HEK293 (cell line): ENCODE data around the gene HPSE2.

Source experiments
- CTCF ChIA-PET: fragments of 350-600 bp; formaldehyde crosslinking; extraction: SDS; loops from one replicate; lab custom pipeline; 2021; ENCODE audit warnings: antibody characterized with exemption; lab: Yijun Ruan, JAX
- POLR2A ChIA-PET: fragments of 300-600 bp; formaldehyde crosslinking; extraction: SDS; loops from one replicate; lab custom pipeline; 2020; ENCODE audit warnings: antibody characterized with exemption, inconsistent platforms; lab: Yijun Ruan, JAX
- H3K27ac ChIP-seq: fragments of 200-500 bp; sonication (Bioruptor generic); 2 replicates; pipeline ENCODE4 v1.5.1; 2014; ENCODE audit warnings: low read depth, low read length, control low read depth, inconsistent platforms; ENCODE audit errors: extremely low read depth
- H3K36me3 ChIP-seq, 2 experiments: fragments of 200-500 bp in 1 of 2; sonication (Bioruptor generic) in 1 of 2; 1 replicate in 1 of 2; 2 replicates in 1 of 2; pipeline ENCODE4 v1.5.1; 2014 to 2017; ENCODE audit warnings: inconsistent platforms in 2 of 2, low read length in 2 of 2; ENCODE audit not compliant: control insufficient read depth in 2 of 2, insufficient read depth in 1 of 2
- H3K4me1 ChIP-seq: fragments of 200-500 bp; sonication (Bioruptor generic); 2 replicates; pipeline ENCODE4 v1.5.1; 2014; ENCODE audit warnings: mild to moderate bottlenecking, low read length, inconsistent platforms; ENCODE audit not compliant: control insufficient read depth, insufficient read depth
- H3K4me3 ChIP-seq: 2 replicates; pipeline ENCODE4 v1.5.1; 2011; ENCODE audit warnings: low read depth, mild to moderate bottlenecking, control low read depth, low read length, moderate library complexity
- H3K9me3 ChIP-seq: fragments of 200-500 bp; sonication (Bioruptor generic); 2 replicates; pipeline ENCODE4 v1.5.1; 2014; ENCODE audit warnings: low read depth, low read length, inconsistent platforms; ENCODE audit not compliant: control insufficient read depth, insufficient read depth
- MEIS1 ChIP-seq: sonication (generic); formaldehyde crosslinking; IDR thresholded peaks from 2 replicates; pipeline ENCODE4 v1.8.1; 2022; ENCODE audit warnings: missing genetic modification reagents, mild to moderate bottlenecking, borderline replicate concordance
- MYNN ChIP-seq: fragments of 450-650 bp; formaldehyde crosslinking; IDR thresholded peaks from 2 replicates; pipeline ENCODE4 v1.5.1; 2016; ENCODE audit warnings: missing biosample characterization, missing genetic modification characterization, borderline replicate concordance
- PBX3 ChIP-seq: sonication (generic); formaldehyde crosslinking; IDR thresholded peaks from 2 replicates; pipeline ENCODE4 v1.8.1; 2022; ENCODE audit warnings: mild to moderate bottlenecking, moderate library complexity, missing genetic modification reagents
- REPIN1 ChIP-seq: fragments of 450-650 bp; formaldehyde crosslinking; IDR thresholded peaks from 2 replicates; pipeline ENCODE4 v1.5.1; 2017; ENCODE audit warnings: missing biosample characterization, missing genetic modification characterization, low read depth
- TSHZ1 ChIP-seq: fragments of 450-650 bp; formaldehyde crosslinking; IDR thresholded peaks from 2 replicates; pipeline ENCODE4 v1.5.1; 2016; ENCODE audit warnings: missing biosample characterization, missing genetic modification characterization, borderline replicate concordance
- ZBTB10 ChIP-seq: fragments of 450-650 bp; formaldehyde crosslinking; IDR thresholded peaks from 2 replicates; pipeline ENCODE4 v1.5.1; 2016; ENCODE audit warnings: missing biosample characterization, missing genetic modification characterization
- ZNF133 ChIP-seq: fragments of 450-650 bp; formaldehyde crosslinking; IDR thresholded peaks from 2 replicates; pipeline ENCODE4 v1.5.1; 2016; ENCODE audit warnings: missing biosample characterization, missing genetic modification characterization
- ZNF366 ChIP-seq: fragments of 450-650 bp; formaldehyde crosslinking; conservative IDR thresholded peaks from 2 replicates; pipeline ENCODE4 v1.5.1; 2016; ENCODE audit warnings: missing biosample characterization, missing genetic modification characterization
- ZNF660 ChIP-seq: fragments of 450-650 bp; IDR thresholded peaks from 2 replicates; pipeline ENCODE4 v1.5.1; 2018; ENCODE audit warnings: missing biosample characterization, mild to moderate bottlenecking, missing genetic modification characterization
- ZNF670 ChIP-seq: fragments of 450-650 bp; formaldehyde crosslinking; IDR thresholded peaks from 2 replicates; pipeline ENCODE4 v1.5.1; 2016; ENCODE audit warnings: missing biosample characterization, missing genetic modification characterization, low read depth
- ZXDB ChIP-seq: fragments of 450-650 bp; formaldehyde crosslinking; IDR thresholded peaks from 2 replicates; pipeline ENCODE4 v1.5.1; 2016; ENCODE audit warnings: missing biosample characterization, missing genetic modification characterization

The HPSE2 gene

GRCh38 chr10:98817396-98817795 is 418.3 kb downstream of the HPSE2 start (continued):
- no peak for TF ChIP-seq TSHZ1
- no peak for TF ChIP-seq ZNF133 (tag by site-specific recombination)
- TF ChIP-seq MYNN (tag by site-specific recombination), result no peak
- TF ChIP-seq ZNF670 (tag by site-specific recombination), result no peak
- TF ChIP-seq REPIN1 (tag by site-specific recombination), result no peak
- TF ChIP-seq MEIS1 (CRISPR knock-in tag), result no peak
- no peak for TF ChIP-seq ZBTB10
- TF ChIP-seq, all 188 proteins: peak for 0

- no peak overlapping the region for H3K27ac ChIP-seq
- TF ChIP-seq ZNF366 (no peak), ZNF660 (tag by site-specific recombination) (no peak), PBX3 (CRISPR knock-in tag) (no peak), ZXDB (tag by site-specific recombination) (no peak), TSHZ1 (no peak)
- POLR2A ChIA-PET, result no interaction called here
- no peaks in the 10 kb centered on the region for H3K36me3 ChIP-seq
- H3K4me1 ChIP-seq, result no peaks in the 10 kb centered on the region
- CTCF ChIA-PET, result no interaction called here
- H3K9me3 ChIP-seq, result no peaks in the 10 kb centered on the region
- H3K4me3 ChIP-seq, result no peak overlapping the region
These were observed 420.4 kb downstream of the HPSE2 start for GRCh38 chr10:98815039-98815885.
